CD14-positive monocyte (primary cell): Measurements from ENCODE around the gene NSG2. TPM values are rescaled to one million over a fixed set of nuclear protein-coding genes. Genes with fewer than 3 reads are reported as not detected.

Experiments used
- DNase-seq, 3 donors: peaks; one replicate each; pipeline ENCODE4 v3.0.0-alpha.2; 2011 to 2022
- H2AFZ ChIP-seq: 2 replicates; pipeline ENCODE4 v1.6.0; 2012; ENCODE audit warnings: mild to moderate bottlenecking, low read depth, low read length, inconsistent platforms; ENCODE audit not compliant: insufficient read depth, poor library complexity, severe bottlenecking
- H3K27ac ChIP-seq, 2 donors: 1 replicate in 1 of 2; 2 replicates in 1 of 2; pipeline ENCODE4 v1.5.1; 2012 to 2013; ENCODE audit warnings: low read length in 2 of 2, control low read depth in 1 of 2, inconsistent platforms in 1 of 2, low read depth in 1 of 2, mild to moderate bottlenecking in 1 of 2
- H3K27me3 ChIP-seq, 2 donors: one replicate each; pipeline versions ENCODE4 v1.6.0 to v1.6.1; 2011 to 2013; ENCODE audit warnings: low read length in 2 of 2; ENCODE audit not compliant: control insufficient read depth in 2 of 2, insufficient read depth in 2 of 2
- H3K36me3 ChIP-seq, 2 donors: replicated peaks in 1 of 2; 1 replicate in 1 of 2; 2 replicates in 1 of 2; pipeline versions ENCODE4 v1.5.1 to v1.6.1; 2012 to 2013; ENCODE audit warnings: low read length in 2 of 2, control low read depth in 1 of 2, inconsistent platforms in 1 of 2, mild to moderate bottlenecking in 1 of 2; ENCODE audit not compliant: insufficient read depth in 2 of 2, control insufficient read depth in 1 of 2
- H3K4me1 ChIP-seq, 2 donors: 1 replicate in 1 of 2; 2 replicates in 1 of 2; pipeline versions ENCODE4 v1.5.1 to v1.6.1; 2012 to 2013; ENCODE audit warnings: low read length in 2 of 2, control low read depth in 1 of 2, inconsistent platforms in 1 of 2, mild to moderate bottlenecking in 1 of 2, moderate library complexity in 1 of 2; ENCODE audit not compliant: insufficient read depth in 2 of 2, control insufficient read depth in 1 of 2
- H3K4me2 ChIP-seq: replicated peaks from 2 replicates; pipeline ENCODE3; 2012; ENCODE audit warnings: low read length, moderate library complexity, mild to moderate bottlenecking; ENCODE audit not compliant: poor library complexity, severe bottlenecking; ENCODE audit errors: extremely low read depth
- H3K4me3 ChIP-seq, 3 experiments: fragments of 200-600 bp in 1 of 3; sonication (generic) in 1 of 3; replicated peaks in 1 of 3; 1 replicate in 2 of 3; 2 replicates in 1 of 3; pipeline ENCODE4 v1.5.1; 2011 to 2013; ENCODE audit warnings: low read length in 3 of 3, mild to moderate bottlenecking in 3 of 3, control low read depth in 2 of 3, low read depth in 2 of 3, inconsistent platforms in 1 of 3, moderate library complexity in 1 of 3
- H3K79me2 ChIP-seq: 2 replicates; pipeline ENCODE4 v1.6.0; 2012; ENCODE audit warnings: mild to moderate bottlenecking, control low read depth, inconsistent platforms, low read length, moderate library complexity; ENCODE audit not compliant: insufficient read depth
- H3K9ac ChIP-seq: 2 replicates; pipeline ENCODE4 v1.6.0; 2017; ENCODE audit warnings: low read length, mild to moderate bottlenecking; ENCODE audit not compliant: insufficient read depth, poor library complexity, severe bottlenecking
- H3K9me3 ChIP-seq, 2 donors: replicated peaks in 1 of 2; 1 replicate in 1 of 2; 2 replicates in 1 of 2; pipeline versions ENCODE4 v1.5.1 to v1.6.1; 2012 to 2013; ENCODE audit warnings: low read length in 2 of 2, control low read depth in 1 of 2; ENCODE audit not compliant: control insufficient read depth in 1 of 2, insufficient read depth in 1 of 2
- H4K20me1 ChIP-seq: 2 replicates; pipeline ENCODE4 v1.6.0; 2012; ENCODE audit warnings: mild to moderate bottlenecking, low read length, control low read depth, moderate library complexity; ENCODE audit not compliant: insufficient read depth
- H3K27ac Mint-ChIP-seq, 7 donors: one replicate each; pipeline ENCODE4 v1.8.0; 2020; ENCODE audit warnings: mild to moderate bottlenecking in 7 of 7, mixed read lengths in 7 of 7, moderate library complexity in 6 of 7, inconsistent platforms in 2 of 7
- H3K27me3 Mint-ChIP-seq, 3 donors: one replicate each; pipeline ENCODE4 v1.8.0; 2021 to 2022; ENCODE audit warnings: low read depth in 3 of 3, mild to moderate bottlenecking in 3 of 3, mixed read lengths in 3 of 3, moderate library complexity in 3 of 3, inconsistent platforms in 1 of 3
- H3K36me3 Mint-ChIP-seq, 2 donors: one replicate each; pipeline ENCODE4 v1.8.0; 2020; ENCODE audit warnings: mixed read lengths in 2 of 2, inconsistent platforms in 1 of 2, mild to moderate bottlenecking in 1 of 2
- H3K4me1 Mint-ChIP-seq: one replicate; pipeline ENCODE4 v1.8.0; 2020; ENCODE audit warnings: mild to moderate bottlenecking, mixed read lengths
- H3K4me3 Mint-ChIP-seq, 2 donors: one replicate each; pipeline ENCODE4 v1.8.0; 2020; ENCODE audit warnings: mild to moderate bottlenecking in 2 of 2, mixed read lengths in 2 of 2, moderate library complexity in 1 of 2
- H3K9me3 Mint-ChIP-seq, 7 donors: one replicate each; pipeline ENCODE4 v1.8.0; 2020 to 2022; ENCODE audit warnings: mixed read lengths in 7 of 7, mild to moderate bottlenecking in 6 of 7, moderate library complexity in 6 of 7, inconsistent platforms in 2 of 7
- CTCF ChIP-seq: fragments of 200-600 bp; IDR thresholded peaks from one replicate; pipeline ENCODE4 v1.8.0; 2022; ENCODE audit warnings: antibody characterized with exemption, mild to moderate bottlenecking
- WGBS: methylation state at CpG from one replicate; pipeline ENCODE4 v1.1.5; 2013; ENCODE audit warnings: missing lambda C conversion rate; ENCODE audit not compliant: insufficient coverage; 5-methylcytosine and 5-hydroxymethylcytosine counted together
- intact Hi-C, 2 donors: fragments of 100-400 bp; cut with micrococcal nuclease; formaldehyde crosslinking; loops; one replicate each; pipeline versions ENCODE4 v1.15.0 to v1.15.1; 2023
- polyA plus RNA-seq, 3 donors: library from polyadenylated mRNA; depleted of rRNA in 1 of 3; unstranded in 2 of 3; stranded (reverse) in 1 of 3; fragments of 300-500 nt in 2 of 3; fragments of >200 nt in 1 of 3; fragmentation: Illumina TruSeq in 2 of 3; gene quantifications; 1 replicate in 2 of 3; 2 replicates in 1 of 3; pipeline ENCODE4 v1.2.3, GENCODE V29; 2012 to 2021

Gene NSG2
- polyA plus RNA-seq, 3 donors: not detected

- Mint-ChIP-seq H3K27me3 (peaks cover 14 to 23% (median 20%) of the 10 kb centered on the region in 3 donors), H3K36me3 (no peaks in the 10 kb centered on the region), H3K27ac (no peak overlapping the region), H3K4me3 (peak overlapping the region in 1 of 2 donors; percentile 13), H3K9me3 (peaks cover 0 to 2% (median 0%) of the 10 kb centered on the region in 7 donors), H3K4me1 (no peaks in the 10 kb centered on the region)
- no peak overlapping the region for H3K27ac ChIP-seq
- no peaks in the 10 kb centered on the region for H3K4me1 ChIP-seq
- 36% methylated on average over 5 of the region's 8 CpGs for WGBS
- H3K9me3 ChIP-seq: no peaks in the 10 kb centered on the region
- TF ChIP-seq CTCF: no peak
- H3K36me3 ChIP-seq: no peaks in the 10 kb centered on the region
- no peak overlapping the region for H3K9ac ChIP-seq
- intact Hi-C loops: no loop called here
- H3K4me2 ChIP-seq: no peak overlapping the region
- H3K27me3 ChIP-seq: peaks cover 3% of the 10 kb centered on the region in 2 donors
- H3K79me2 ChIP-seq: no peaks in the 10 kb centered on the region
- H2AFZ ChIP-seq: no peak overlapping the region
- no peak for DNase-seq
- H4K20me1 ChIP-seq: no peaks in the 10 kb centered on the region
- no peak overlapping the region for H3K4me3 ChIP-seq
Observed at GRCh38 chr5:174064171-174064570, 18.7 kb downstream of the NSG2 start.

GRCh38 chr5:174065528-174066197, 20.2 kb downstream of the NSG2 start:
- H3K36me3 Mint-ChIP-seq: no peaks in the 10 kb centered on the region
- intact Hi-C loops: no loop called here
- H3K4me3 Mint-ChIP-seq: no peak overlapping the region
- peaks cover 0 to 3% of the 10 kb centered on the region in 2 donors for H3K27me3 ChIP-seq
- H3K27ac ChIP-seq: no peak overlapping the region
- peaks cover 16 to 23% (median 21%) of the 10 kb centered on the region in 3 donors for H3K27me3 Mint-ChIP-seq
- H3K4me1 ChIP-seq: no peaks in the 10 kb centered on the region
- H3K36me3 ChIP-seq: no peaks in the 10 kb centered on the region
- 63% methylated on average over 3 of the region's 8 CpGs for WGBS
- DNase-seq: no peak
- no peak for TF ChIP-seq CTCF
- H3K9ac ChIP-seq: no peak overlapping the region
- no peaks in the 10 kb centered on the region for H3K79me2 ChIP-seq
- H3K4me3 ChIP-seq: no peak overlapping the region
- H3K4me2 ChIP-seq: no peak overlapping the region
- H3K9me3 Mint-ChIP-seq: peaks cover 0 to 2% (median 0%) of the 10 kb centered on the region in 7 donors
- no peak overlapping the region for H3K27ac Mint-ChIP-seq
- H4K20me1 ChIP-seq: no peaks in the 10 kb centered on the region
- H2AFZ ChIP-seq: no peak overlapping the region
- no peaks in the 10 kb centered on the region for H3K4me1 Mint-ChIP-seq
- H3K9me3 ChIP-seq: no peaks in the 10 kb centered on the region
